Measurements from ENCODE around the gene SMOC2. TPM values are rescaled to one million over a fixed set of nuclear protein-coding genes. Genes with fewer than 3 reads are reported as not detected.

SMOC2 gene
- total and polyA plus RNA-seq, 2 of the 4 experiments (the other 2 are of a cell fraction) = not detected

DNA sequence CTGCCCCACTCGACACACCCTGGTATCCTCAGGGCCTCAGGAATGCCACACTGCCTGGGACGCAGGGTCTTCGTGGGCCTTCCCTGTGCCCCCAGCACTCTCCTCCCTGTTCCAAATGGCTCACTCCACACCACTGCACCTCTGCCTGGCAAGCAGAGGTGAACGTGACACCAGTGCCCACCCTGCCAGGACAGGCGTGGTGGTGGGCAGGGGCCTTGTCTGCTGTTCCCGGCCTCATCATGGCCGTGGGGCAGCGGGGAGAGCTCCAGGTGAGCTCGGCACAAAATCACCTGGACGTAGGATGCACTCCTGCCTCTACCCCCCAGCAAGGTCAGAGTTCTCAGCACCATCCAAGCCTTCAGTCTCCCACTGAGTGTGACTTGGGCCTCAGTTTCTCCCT is 202.4 kb downstream of the SMOC2 start:
- H4K91ac ChIP-seq (ENCODE audit: insufficient read depth, low read depth, low read length) = no peak overlapping the region
- H3K56ac ChIP-seq (ENCODE audit: extremely low read depth, insufficient read depth, low read length) = no peak overlapping the region
- ATAC-seq (ENCODE audit: low read depth) (no peak), DNase-seq (no peak)
- no peak overlapping the region for H3K4me3 ChIP-seq (ENCODE audit: insufficient read depth, low read depth, low read length)
- no peak overlapping the region for H2AK5ac ChIP-seq (ENCODE audit: low read depth, low read length)
- no peak overlapping the region for H2BK120ac ChIP-seq (ENCODE audit: low read depth, low read length)
- dilution Hi-C loops (cut with HindIII; ENCODE audit: low sequenced_read_pairs, unreplicated experiment) (no loop called here), in situ Hi-C loops (cut with MboI; ENCODE audit: low sequenced_read_pairs) (no loop called here), intact Hi-C loops (cut with micrococcal nuclease) (no loop called here)
- H3K4ac ChIP-seq (ENCODE audit: low read depth, low read length) = no peak overlapping the region
- no peak overlapping the region for H3K27ac ChIP-seq (ENCODE audit: insufficient read depth, low read length)
- H4K20me1 ChIP-seq (ENCODE audit: insufficient read depth, low read length) = no peaks in the 10 kb centered on the region
- H2AK9ac ChIP-seq (replicated peaks; ENCODE audit: low read depth, low read length, poor library complexity) = no peak overlapping the region
- no peak overlapping the region for H2BK5ac ChIP-seq (ENCODE audit: low read depth, low read length, poor library complexity, severe bottlenecking)
- H3K27me3 ChIP-seq (ENCODE audit: control insufficient read depth, insufficient read depth, low read length) = no peaks in the 10 kb centered on the region
- no peaks in the 10 kb centered on the region for H3K79me1 ChIP-seq (ENCODE audit: low read depth in 1 of 2, low read length in 2 of 2)
- no peaks in the 10 kb centered on the region for H3K9me1 ChIP-seq (ENCODE audit: insufficient read depth, low read length)
- no peak overlapping the region for H3K4me2 ChIP-seq (ENCODE audit: low read depth, low read length)
- no peak overlapping the region for H2BK20ac ChIP-seq (ENCODE audit: low read depth, low read length)
- H3K9me3 ChIP-seq (ENCODE audit: control insufficient read depth, insufficient read depth, low read length) = peaks cover 53% of the 10 kb centered on the region
- 58% methylated on average over 2 of the region's 10 CpGs; no CpG with 5 or more reads in 1 of the 2 experiments for WGBS, 2 experiments (ENCODE audit: extremely low coverage in 2 of 2, insufficient read length in 1 of 2)
- H4K5ac ChIP-seq (ENCODE audit: low read depth, low read length) = no peak overlapping the region
- H3K36me3 ChIP-seq (ENCODE audit: control insufficient read depth, insufficient read depth, low read length) = no peaks in the 10 kb centered on the region
- no peak overlapping the region for H3K23ac ChIP-seq (ENCODE audit: low read depth, low read length)
- no peaks in the 10 kb centered on the region for H3K4me1 ChIP-seq (ENCODE audit: control insufficient read depth, insufficient read depth, low read length)
- H3K14ac ChIP-seq (replicated peaks; ENCODE audit: low read depth, low read length) = no peak overlapping the region
- no peak overlapping the region for H2AFZ ChIP-seq (replicated peaks; ENCODE audit: low read length, poor library complexity)
- no peak overlapping the region for H3K18ac ChIP-seq (ENCODE audit: low read depth, low read length)
- BruUV-seq (replicated peaks) = no TSS peak
- CTCF ChIA-PET = no interaction called here
- H4K8ac ChIP-seq (ENCODE audit: low read depth in 2 of 2, low read length in 2 of 2) = no peak overlapping the region
- no peak overlapping the region for H2BK15ac ChIP-seq (ENCODE audit: low read depth, low read length)
- no peak for TF ChIP-seq FOS (IDR thresholded peaks at IDR 0.05; ENCODE audit: low read depth, low read length)
- no peak for TF ChIP-seq RCOR1 (IDR thresholded peaks at IDR 0.05; ENCODE audit: insufficient replicate concordance, low read length)
- no peak for TF ChIP-seq MAZ (IDR thresholded peaks at IDR 0.05; ENCODE audit: borderline replicate concordance, low read depth, low read length)
- TF ChIP-seq SMC3 (IDR thresholded peaks at IDR 0.05; ENCODE audit: low read depth, low read length) = no peak
- no peak for TF ChIP-seq NFE2L2 (IDR thresholded peaks at IDR 0.05; ENCODE audit: low read depth, low read length)
- no peak for TF ChIP-seq POLR2A (IDR thresholded peaks at IDR 0.05; ENCODE audit: low read depth, low read length)
- H3K9ac ChIP-seq (ENCODE audit: low read depth, low read length) = no peak overlapping the region
- POLR2A ChIA-PET (ENCODE audit: unreplicated experiment) = no interaction called here

All from IMR-90 (cell line).